Measurements from ENCODE around the gene CTRB2. TPM values are rescaled to one million over a fixed set of nuclear protein-coding genes. Genes with fewer than 3 reads are reported as not detected.
"Not testable (repeated sequence)": the region's sequence is repeated elsewhere in the genome, so short reads cannot be mapped to it uniquely, and the experiment has no call there.

CTRB2 gene
- polyA plus RNA-seq, 1 experiment = not detected

- Histone ChIP-seq H3K27ac (ENCODE audit: low read depth, low read length) (no peak overlapping the region), H3K9me3 (ENCODE audit: control insufficient read depth, insufficient read depth, low read length) (no peaks in the 10 kb centered on the region), H3K4me3 (ENCODE audit: low read depth, low read length) (no peak overlapping the region), H3K27me3 (ENCODE audit: control insufficient read depth, insufficient read depth, low read length) (no peaks in the 10 kb centered on the region)
- CTCF ChIA-PET = interaction anchor here (1.5 to 1.8 kb wide), 2 partner anchors 17 kb away, joined by 6 read pairs; no protein-coding TSS in a partner anchor
- no peak for DNase-seq (ENCODE audit: low read depth, low spot score)
- POLR2A ChIA-PET = no interaction called here
- no peak for TF ChIP-seq CTCF (IDR thresholded peaks at IDR 0.05; ENCODE audit: low read depth, low read length)
Measured at GRCh38 chr16:75216576-75216975, 9.6 kb upstream of the CTRB2 start.

GRCh38 chr16:75216127-75216526, 9.2 kb upstream of the CTRB2 start:
- POLR2A ChIA-PET = no interaction called here
- Histone ChIP-seq H3K4me3 (ENCODE audit: low read depth, low read length) (no peak overlapping the region), H3K27ac (ENCODE audit: low read depth, low read length) (no peak overlapping the region), H3K27me3 (ENCODE audit: control insufficient read depth, insufficient read depth, low read length) (no peaks in the 10 kb centered on the region), H3K9me3 (ENCODE audit: control insufficient read depth, insufficient read depth, low read length) (no peaks in the 10 kb centered on the region)
- TF ChIP-seq CTCF (IDR thresholded peaks at IDR 0.05; ENCODE audit: low read depth, low read length) = no peak
- CTCF ChIA-PET = interaction anchor here (1.5 to 1.8 kb wide), 2 partner anchors 17 to 18 kb away, joined by 6 read pairs; no protein-coding TSS in a partner anchor
- no peak for DNase-seq (ENCODE audit: low read depth, low spot score)

- POLR2A ChIA-PET; H3K4me3 ChIP-seq (ENCODE audit: low read depth, low read length); DNase-seq (ENCODE audit: low read depth, low spot score); H3K27me3 ChIP-seq (ENCODE audit: control insufficient read depth, insufficient read depth, low read length); H3K27ac ChIP-seq (ENCODE audit: low read depth, low read length); CTCF ChIA-PET; H3K9me3 ChIP-seq (ENCODE audit: control insufficient read depth, insufficient read depth, low read length): not testable (repeated sequence)
Measured at GRCh38 chr16:75211286-75211685, 4.3 kb upstream of the CTRB2 start.

- no peak for TF ChIP-seq CTCF (IDR thresholded peaks at IDR 0.05; ENCODE audit: low read depth, low read length)
- no peak for DNase-seq (ENCODE audit: low read depth, low spot score)
- CTCF ChIA-PET = interaction anchor here (0.6 to 3.0 kb wide), 3 partner anchors 17 to 30 kb away, joined by 3 to 12 read pairs (median 4); no protein-coding TSS in a partner anchor
- no peaks in the 10 kb centered on the region; the same call in 1 of the 2 replicates for H3K9me3 ChIP-seq (ENCODE audit: control insufficient read depth, insufficient read depth, low read length)
- H3K27me3 ChIP-seq (ENCODE audit: control insufficient read depth, insufficient read depth, low read length) = peaks cover 3% of the 10 kb centered on the region
- POLR2A ChIA-PET = interaction anchor here (0.7 kb wide), 1 partner anchor 257 kb away, joined by 3 read pairs; no protein-coding TSS in a partner anchor
- H3K27ac ChIP-seq (ENCODE audit: low read depth, low read length) = no peak overlapping the region
- H3K4me3 ChIP-seq (ENCODE audit: low read depth, low read length) = no peak overlapping the region
Measured at GRCh38 chr16:75209944-75210343, 3.0 kb upstream of the CTRB2 start.

- H3K27me3 ChIP-seq (ENCODE audit: control insufficient read depth, insufficient read depth, low read length); DNase-seq (ENCODE audit: low read depth, low spot score); H3K4me3 ChIP-seq (ENCODE audit: low read depth, low read length); POLR2A ChIA-PET; H3K27ac ChIP-seq (ENCODE audit: low read depth, low read length); H3K9me3 ChIP-seq (ENCODE audit: control insufficient read depth, insufficient read depth, low read length): not testable (repeated sequence)
- CTCF ChIA-PET = interaction anchor here (1.3 to 3.0 kb wide), 2 partner anchors 18 to 24 kb away, joined by 4 to 12 read pairs; no protein-coding TSS in a partner anchor
Measured at GRCh38 chr16:75209514-75209913, 2.6 kb upstream of the CTRB2 start.

GRCh38 chr16:75208861-75209505, 2.0 kb upstream of the CTRB2 start:
- no peak overlapping the region for H3K4me3 ChIP-seq (ENCODE audit: low read depth, low read length)
- ChIA-PET POLR2A (no interaction called here), CTCF (interaction anchor here (1.3 to 3.0 kb wide), 2 partner anchors 18 to 25 kb away, joined by 4 to 12 read pairs; no protein-coding TSS in a partner anchor)
- H3K27me3 ChIP-seq (ENCODE audit: control insufficient read depth, insufficient read depth, low read length) = peaks cover 3% of the 10 kb centered on the region
- no peak for TF ChIP-seq CTCF (IDR thresholded peaks at IDR 0.05; ENCODE audit: low read depth, low read length)
- no peaks in the 10 kb centered on the region; the same call in 1 of the 2 replicates for H3K9me3 ChIP-seq (ENCODE audit: control insufficient read depth, insufficient read depth, low read length)
- no peak for DNase-seq (ENCODE audit: low read depth, low spot score)
- H3K27ac ChIP-seq (ENCODE audit: low read depth, low read length) = no peak overlapping the region
